Measurements from ENCODE around the gene C2CD2.
A peak's percentile ranks its signal among the peaks of the same experiment; 100 is the strongest.

The C2CD2 gene

DNA sequence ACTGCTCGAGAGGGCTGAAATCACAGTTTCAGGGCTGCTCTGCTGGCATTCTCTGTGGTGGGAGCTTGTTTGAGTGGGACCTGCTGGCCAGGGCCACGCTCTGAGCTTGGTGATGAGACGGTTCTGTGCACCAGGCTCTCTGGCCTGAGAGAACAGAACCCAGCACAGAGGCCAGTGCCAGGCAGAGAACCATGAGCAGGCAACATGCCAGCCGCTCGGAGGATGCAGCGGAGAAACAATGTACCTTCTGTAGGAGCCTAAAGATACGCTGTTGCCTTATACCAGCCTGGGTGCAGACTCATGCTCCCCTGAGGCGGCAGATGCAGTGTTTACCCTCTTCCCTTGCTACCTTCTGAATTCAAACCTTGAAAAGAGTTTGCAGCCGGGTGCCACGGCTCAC lies 10.0 kb downstream of the C2CD2 start:
- TF ChIP-seq, protein P1, sequence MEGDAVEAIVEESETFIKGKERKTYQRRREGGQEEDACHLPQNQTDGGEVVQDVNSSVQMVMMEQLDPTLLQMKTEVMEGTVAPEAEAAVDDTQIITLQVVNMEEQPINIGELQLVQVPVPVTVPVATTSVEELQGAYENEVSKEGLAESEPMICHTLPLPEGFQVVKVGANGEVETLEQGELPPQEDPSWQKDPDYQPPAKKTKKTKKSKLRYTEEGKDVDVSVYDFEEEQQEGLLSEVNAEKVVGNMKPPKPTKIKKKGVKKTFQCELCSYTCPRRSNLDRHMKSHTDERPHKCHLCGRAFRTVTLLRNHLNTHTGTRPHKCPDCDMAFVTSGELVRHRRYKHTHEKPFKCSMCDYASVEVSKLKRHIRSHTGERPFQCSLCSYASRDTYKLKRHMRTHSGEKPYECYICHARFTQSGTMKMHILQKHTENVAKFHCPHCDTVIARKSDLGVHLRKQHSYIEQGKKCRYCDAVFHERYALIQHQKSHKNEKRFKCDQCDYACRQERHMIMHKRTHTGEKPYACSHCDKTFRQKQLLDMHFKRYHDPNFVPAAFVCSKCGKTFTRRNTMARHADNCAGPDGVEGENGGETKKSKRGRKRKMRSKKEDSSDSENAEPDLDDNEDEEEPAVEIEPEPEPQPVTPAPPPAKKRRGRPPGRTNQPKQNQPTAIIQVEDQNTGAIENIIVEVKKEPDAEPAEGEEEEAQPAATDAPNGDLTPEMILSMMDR (IDR thresholded peaks at IDR 0.05; ENCODE audit: insufficient read depth, low read depth, low read length, missing control alignments), result no peak
- DNase-seq (ENCODE audit: low read depth), result no peak
- H3K4me3 ChIP-seq (ENCODE audit: low read length), result no peak overlapping the region

DNA sequence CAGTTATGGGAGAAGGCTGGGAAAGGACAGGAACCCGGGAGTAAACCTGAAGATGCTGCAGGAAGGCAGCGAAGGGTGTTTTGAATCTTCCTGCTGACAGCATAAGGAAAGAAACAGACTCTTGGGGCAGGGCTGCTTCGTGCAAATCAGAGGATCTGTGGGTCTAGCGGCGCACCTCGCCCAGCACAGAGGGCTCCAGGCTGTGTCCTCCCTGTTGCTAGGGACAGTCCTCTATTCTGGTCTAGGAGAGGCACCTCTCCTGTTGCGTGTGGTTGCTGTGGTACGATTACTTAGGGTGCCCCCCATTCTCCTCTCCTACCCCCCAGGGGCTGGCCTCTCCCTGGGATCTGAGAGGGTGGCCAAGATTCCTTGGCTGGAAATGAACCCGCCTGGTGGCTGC lies 11.4 kb downstream of the C2CD2 start:
- TF ChIP-seq, protein P1 (IDR thresholded peaks at IDR 0.05; ENCODE audit: insufficient read depth, low read depth, low read length, missing control alignments), result no peak
- DNase-seq (ENCODE audit: low read depth), result no peak
- no peak overlapping the region for H3K4me3 ChIP-seq (ENCODE audit: low read length)

DNA sequence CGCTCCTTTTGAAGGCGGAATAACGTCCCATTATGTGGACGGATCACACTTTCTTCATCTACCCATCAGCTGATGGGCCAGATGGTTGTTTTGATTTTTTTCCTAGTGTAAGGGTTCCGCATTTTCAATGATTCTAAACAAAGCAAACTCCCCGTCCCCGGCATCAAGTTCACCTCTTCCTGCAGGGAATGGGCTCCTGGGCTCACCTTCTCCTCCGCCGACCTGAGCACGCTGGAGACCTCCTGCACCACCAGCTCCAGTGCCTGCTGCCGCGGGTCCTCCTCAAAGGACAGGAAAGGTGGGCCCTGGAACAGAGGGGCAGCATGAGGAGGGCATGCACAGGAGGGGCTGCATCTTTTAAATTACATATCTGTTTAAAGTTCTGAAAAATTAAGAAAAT lies 11.9 kb downstream of the C2CD2 start:
- no peak for DNase-seq (ENCODE audit: low read depth)

DNA sequence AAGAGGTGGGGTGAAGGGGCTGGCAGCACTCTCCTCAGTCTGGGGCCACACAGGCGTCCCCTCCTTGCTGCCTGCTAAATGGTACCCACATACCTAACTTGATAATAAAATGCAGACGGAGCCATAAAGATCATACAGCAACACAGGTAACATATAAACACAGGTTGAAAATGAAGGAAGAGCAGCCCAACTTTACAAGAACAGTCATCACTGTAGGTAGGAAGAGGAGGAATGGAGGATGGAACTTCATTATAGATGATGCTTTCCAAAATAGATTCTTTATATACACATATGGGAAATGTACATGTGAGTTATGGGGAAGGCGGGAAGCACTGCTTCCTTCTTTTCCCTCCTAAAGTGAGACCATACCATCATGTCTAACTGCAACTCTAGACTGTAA lies 13.4 kb downstream of the C2CD2 start:
- no peak for DNase-seq (ENCODE audit: low read depth)
- no peak overlapping the region for H3K4me3 ChIP-seq (ENCODE audit: low read length)
- TF ChIP-seq, protein P1 (IDR thresholded peaks at IDR 0.05; ENCODE audit: insufficient read depth, low read depth, low read length, missing control alignments), result no peak

More for the DNA sequence above, 11.9 kb downstream of the C2CD2 start:
- H3K4me3 ChIP-seq (ENCODE audit: low read length), result no peak overlapping the region
- TF ChIP-seq, protein P1 (IDR thresholded peaks at IDR 0.05; ENCODE audit: insufficient read depth, low read depth, low read length, missing control alignments), result no peak

DNA sequence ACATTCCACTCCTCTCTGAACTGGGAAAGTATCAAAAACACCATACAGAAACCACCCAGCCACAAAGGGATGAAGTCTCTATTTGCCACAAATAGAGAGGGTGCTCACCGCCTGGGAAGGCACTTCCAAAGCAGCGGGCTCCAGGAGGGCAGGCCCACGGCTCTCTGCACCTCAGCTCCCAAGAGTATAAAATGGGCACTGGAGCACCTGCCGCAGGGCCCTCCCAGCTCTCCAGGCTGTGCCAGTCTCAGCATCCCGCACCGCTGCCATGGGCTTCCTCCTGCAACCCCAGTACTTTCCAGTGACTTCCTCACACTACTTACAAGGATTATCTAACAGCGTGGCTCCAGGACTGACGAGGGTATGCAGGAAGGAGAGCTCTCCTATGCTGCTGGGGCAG lies 14.4 kb downstream of the C2CD2 start:
- DNase-seq (ENCODE audit: low read depth), result no peak
- no peak overlapping the region for H3K4me3 ChIP-seq (ENCODE audit: low read length)
- TF ChIP-seq, protein P1 (IDR thresholded peaks at IDR 0.05; ENCODE audit: insufficient read depth, low read depth, low read length, missing control alignments), result no peak

DNA sequence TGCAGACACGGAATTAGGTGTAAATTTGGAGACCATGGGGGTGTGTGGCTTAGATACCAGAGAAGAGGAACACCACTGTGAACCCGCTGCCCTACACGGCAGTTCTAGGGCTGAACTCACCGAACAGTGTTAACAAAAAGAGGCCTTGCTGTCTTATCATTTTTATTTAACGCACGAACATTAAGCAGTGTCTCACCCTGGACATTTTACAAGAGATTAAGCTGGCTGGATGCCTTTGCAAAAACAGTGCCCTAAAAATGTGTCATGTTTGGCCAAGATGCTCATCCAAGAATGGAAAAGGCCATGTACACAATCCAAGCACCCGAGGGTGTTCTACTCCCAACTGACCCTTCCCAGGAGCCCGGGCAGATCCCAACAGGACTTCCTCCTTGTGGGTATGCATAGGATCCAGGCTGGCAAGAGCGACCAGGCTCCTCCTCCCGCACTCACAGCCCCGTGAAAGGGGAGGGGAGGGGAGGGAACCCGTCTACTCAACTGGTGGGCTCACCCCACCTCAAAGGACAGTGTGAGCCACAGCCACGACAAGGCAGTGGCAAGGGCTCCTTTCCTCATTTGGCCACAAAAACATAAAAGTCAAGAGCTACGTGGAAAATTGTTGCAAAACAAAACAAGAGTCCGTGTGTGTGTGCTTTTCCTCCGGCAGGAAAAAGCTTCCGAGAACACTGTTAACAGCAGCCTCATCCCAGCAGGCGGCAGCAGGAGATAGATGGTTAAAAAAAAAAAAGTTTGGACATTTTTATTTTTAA lies 20.3 kb downstream of the C2CD2 start:
- H3K4me3 ChIP-seq (ENCODE audit: low read length), result peak overlapping the region; percentile 29
- peak; percentile 65 for DNase-seq (ENCODE audit: low read depth)
- TF ChIP-seq, protein P1 (IDR thresholded peaks at IDR 0.05; ENCODE audit: insufficient read depth, low read depth, low read length, missing control alignments), result peak; percentile 60
